ENCODE data around the gene SLC24A3.

SLC24A3 gene

DNA sequence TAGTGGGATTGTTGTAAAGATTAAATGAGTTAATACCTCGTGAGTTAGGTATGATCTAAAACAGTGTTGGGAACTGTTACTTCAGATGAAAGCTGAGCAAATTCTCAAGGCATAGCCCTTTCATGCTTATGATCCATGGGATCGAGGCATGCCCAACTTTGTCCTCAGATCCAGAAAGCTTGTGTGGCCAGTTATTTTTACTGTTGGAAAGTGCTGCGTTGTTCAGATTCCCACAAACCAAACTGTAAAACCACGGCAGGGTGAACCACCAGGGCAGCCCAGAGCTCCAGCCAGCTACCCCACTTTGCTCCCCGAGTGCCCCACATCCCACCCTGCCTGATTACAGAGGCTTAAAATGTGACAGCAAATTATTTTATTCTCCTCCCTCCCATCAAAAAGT, 406.3 kb downstream of the SLC24A3 start:
- TF ChIP-seq EZH2phosphoT487 (IDR thresholded peaks at IDR 0.05; ENCODE audit: borderline replicate concordance, low read length): no peak
- TF ChIP-seq, protein P1, sequence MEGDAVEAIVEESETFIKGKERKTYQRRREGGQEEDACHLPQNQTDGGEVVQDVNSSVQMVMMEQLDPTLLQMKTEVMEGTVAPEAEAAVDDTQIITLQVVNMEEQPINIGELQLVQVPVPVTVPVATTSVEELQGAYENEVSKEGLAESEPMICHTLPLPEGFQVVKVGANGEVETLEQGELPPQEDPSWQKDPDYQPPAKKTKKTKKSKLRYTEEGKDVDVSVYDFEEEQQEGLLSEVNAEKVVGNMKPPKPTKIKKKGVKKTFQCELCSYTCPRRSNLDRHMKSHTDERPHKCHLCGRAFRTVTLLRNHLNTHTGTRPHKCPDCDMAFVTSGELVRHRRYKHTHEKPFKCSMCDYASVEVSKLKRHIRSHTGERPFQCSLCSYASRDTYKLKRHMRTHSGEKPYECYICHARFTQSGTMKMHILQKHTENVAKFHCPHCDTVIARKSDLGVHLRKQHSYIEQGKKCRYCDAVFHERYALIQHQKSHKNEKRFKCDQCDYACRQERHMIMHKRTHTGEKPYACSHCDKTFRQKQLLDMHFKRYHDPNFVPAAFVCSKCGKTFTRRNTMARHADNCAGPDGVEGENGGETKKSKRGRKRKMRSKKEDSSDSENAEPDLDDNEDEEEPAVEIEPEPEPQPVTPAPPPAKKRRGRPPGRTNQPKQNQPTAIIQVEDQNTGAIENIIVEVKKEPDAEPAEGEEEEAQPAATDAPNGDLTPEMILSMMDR (IDR thresholded peaks at IDR 0.05; ENCODE audit: low read depth, low read length, poor library complexity, severe bottlenecking): no peak
- Histone ChIP-seq H4K20me1 (ENCODE audit: control insufficient read depth, insufficient read depth, low read depth, low read length) (no peaks in the 10 kb centered on the region), H3K4me1 (ENCODE audit: control insufficient read depth, low read length) (no peaks in the 10 kb centered on the region), H3K27ac (ENCODE audit: low read depth, low read length) (no peak overlapping the region), H3K79me2 (ENCODE audit: control insufficient read depth, low read length) (no peaks in the 10 kb centered on the region), H3K4me3 (ENCODE audit: low read length) (no peak overlapping the region), H3K9me3 (ENCODE audit: control insufficient read depth, insufficient read depth, low read length) (no peaks in the 10 kb centered on the region), H3K27me3 (ENCODE audit: control insufficient read depth, low read length) (no peaks in the 10 kb centered on the region), H3K36me3 (ENCODE audit: control insufficient read depth, low read length) (no peaks in the 10 kb centered on the region), H3K4me2 (ENCODE audit: low read length) (no peak overlapping the region), H3F3A (ENCODE audit: control insufficient read depth, insufficient read depth) (no peaks in the 10 kb centered on the region), H3K9me2 (replicated peaks; ENCODE audit: control insufficient read depth, low read length) (no peaks in the 10 kb centered on the region)

DNA sequence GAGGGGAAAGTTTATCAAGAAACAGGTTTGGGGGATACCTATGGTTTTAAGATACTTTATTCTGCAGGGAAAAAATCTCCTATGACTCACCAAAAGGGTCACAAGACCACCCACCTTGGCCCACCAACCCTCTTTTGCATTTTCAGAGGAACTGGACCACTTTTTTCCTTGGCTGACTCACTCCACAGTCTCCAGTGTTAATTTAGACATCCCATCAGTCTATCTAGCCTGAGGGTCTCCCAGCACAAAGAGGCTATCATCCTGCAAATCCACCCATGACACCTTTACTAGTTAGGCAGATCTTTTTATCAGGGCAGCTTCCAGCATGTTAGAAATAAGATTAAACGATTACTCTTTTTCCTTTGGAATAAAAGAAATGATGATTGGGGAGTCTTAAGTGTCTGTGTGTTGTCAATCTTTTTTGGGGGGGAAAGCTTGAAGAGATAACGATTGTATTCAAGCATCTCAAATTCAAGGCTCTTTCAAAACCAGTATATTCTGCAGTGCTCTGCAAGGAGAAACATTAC, 407.5 kb downstream of the SLC24A3 start:
- Histone ChIP-seq H3K4me2 (ENCODE audit: low read length) (no peak overlapping the region), H3K9me2 (replicated peaks; ENCODE audit: control insufficient read depth, low read length) (no peaks in the 10 kb centered on the region), H3F3A (ENCODE audit: control insufficient read depth, insufficient read depth) (no peaks in the 10 kb centered on the region), H3K79me2 (ENCODE audit: control insufficient read depth, low read length) (no peaks in the 10 kb centered on the region), H3K4me1 (ENCODE audit: control insufficient read depth, low read length) (no peaks in the 10 kb centered on the region), H3K27me3 (ENCODE audit: control insufficient read depth, low read length) (no peaks in the 10 kb centered on the region), H3K36me3 (ENCODE audit: control insufficient read depth, low read length) (no peaks in the 10 kb centered on the region), H4K20me1 (ENCODE audit: control insufficient read depth, insufficient read depth, low read depth, low read length) (no peaks in the 10 kb centered on the region), H3K4me3 (ENCODE audit: low read length) (no peak overlapping the region), H3K27ac (ENCODE audit: low read depth, low read length) (no peak overlapping the region), H3K9me3 (ENCODE audit: control insufficient read depth, insufficient read depth, low read length) (no peaks in the 10 kb centered on the region)
- TF ChIP-seq, protein P1 (IDR thresholded peaks at IDR 0.05; ENCODE audit: low read depth, low read length, poor library complexity, severe bottlenecking): no peak
- no peak for TF ChIP-seq EZH2phosphoT487 (IDR thresholded peaks at IDR 0.05; ENCODE audit: borderline replicate concordance, low read length)

DNA sequence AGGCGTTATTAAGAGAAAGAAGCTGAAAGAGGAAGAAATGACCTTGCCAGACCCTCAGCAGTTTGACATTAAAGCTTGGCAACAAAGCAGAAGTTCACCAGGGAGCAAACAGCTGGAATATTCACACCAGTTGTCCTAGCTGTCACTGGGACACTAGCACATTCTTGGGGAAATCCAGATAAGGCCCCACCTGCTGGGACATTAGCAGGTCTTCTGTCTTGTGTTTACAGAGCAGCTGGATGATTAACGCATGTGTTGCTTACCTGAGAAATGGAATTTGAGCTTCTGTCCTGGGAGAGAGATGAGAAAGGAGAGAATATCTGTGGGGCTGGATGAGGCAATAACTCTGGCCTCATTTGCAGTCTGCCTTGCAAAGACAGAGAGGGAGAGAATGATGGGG, 408.0 kb downstream of the SLC24A3 start:
- TF ChIP-seq EZH2phosphoT487 (IDR thresholded peaks at IDR 0.05; ENCODE audit: borderline replicate concordance, low read length): no peak
- TF ChIP-seq, protein P1 (IDR thresholded peaks at IDR 0.05; ENCODE audit: low read depth, low read length, poor library complexity, severe bottlenecking): no peak
- no peaks in the 10 kb centered on the region for H3K79me2 ChIP-seq (ENCODE audit: control insufficient read depth, low read length)

More for the DNA sequence above, 408.0 kb downstream of the SLC24A3 start:
- no peaks in the 10 kb centered on the region for H4K20me1 ChIP-seq (ENCODE audit: control insufficient read depth, insufficient read depth, low read depth, low read length)
- no peaks in the 10 kb centered on the region for H3K4me1 ChIP-seq (ENCODE audit: control insufficient read depth, low read length)
- H3K9me3 ChIP-seq (ENCODE audit: control insufficient read depth, insufficient read depth, low read length): no peaks in the 10 kb centered on the region
- H3K36me3 ChIP-seq (ENCODE audit: control insufficient read depth, low read length): no peaks in the 10 kb centered on the region
- H3K4me3 ChIP-seq (ENCODE audit: low read length): no peak overlapping the region
- H3K4me2 ChIP-seq (ENCODE audit: low read length): no peak overlapping the region
- H3F3A ChIP-seq (ENCODE audit: control insufficient read depth, insufficient read depth): no peaks in the 10 kb centered on the region
- H3K9me2 ChIP-seq (replicated peaks; ENCODE audit: control insufficient read depth, low read length): no peaks in the 10 kb centered on the region
- no peaks in the 10 kb centered on the region for H3K27me3 ChIP-seq (ENCODE audit: control insufficient read depth, low read length)
- H3K27ac ChIP-seq (ENCODE audit: low read depth, low read length): no peak overlapping the region

All from DOHH2 (cell line).